ENCODE results near the gene MGAT3.

DNA sequence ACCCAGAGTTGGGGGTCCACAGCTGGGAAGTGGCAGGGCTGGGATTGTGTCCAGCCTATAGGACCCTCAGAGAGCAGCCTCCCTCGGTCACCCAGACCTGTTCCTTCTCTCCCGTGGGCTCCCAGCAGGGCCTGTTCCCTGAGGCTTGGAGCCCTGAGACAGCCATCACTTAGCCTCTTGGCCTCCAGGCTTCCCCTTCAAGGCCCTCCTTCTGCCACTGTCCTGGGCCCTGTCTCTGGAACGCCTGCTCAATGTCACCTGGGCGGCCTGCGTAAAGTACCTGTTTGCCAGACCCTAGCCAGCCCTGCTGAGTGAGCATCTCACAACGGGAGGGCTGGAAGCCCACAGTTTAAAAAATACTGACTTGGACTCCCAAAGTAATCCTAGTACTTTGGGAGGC lies 6.5 kb downstream of the MGAT3 start:
- no peak for TF ChIP-seq EZH2 (IDR thresholded peaks at IDR 0.05; ENCODE audit: low read depth, low read length, severe bottlenecking)
- no peak for TF ChIP-seq CTCF (IDR thresholded peaks at IDR 0.05; ENCODE audit: control extremely low read depth in 1 of 3, insufficient read depth in 1 of 3, low read depth in 1 of 3, low read length in 3 of 3)
- TF ChIP-seq CHD2 (IDR thresholded peaks at IDR 0.05; ENCODE audit: low read length): no peak
- no peak for TF ChIP-seq POLR2A (IDR thresholded peaks at IDR 0.05; ENCODE audit: control extremely low read depth in 1 of 2, low read depth in 2 of 2, low read length in 2 of 2)
- TF ChIP-seq JUND (IDR thresholded peaks at IDR 0.05; ENCODE audit: low read length): no peak
- no peak for TF ChIP-seq KDM5A (IDR thresholded peaks at IDR 0.05; ENCODE audit: low read length)
- TF ChIP-seq HDAC6 (IDR thresholded peaks at IDR 0.05; ENCODE audit: low read depth, low read length): no peak
- no peak for TF ChIP-seq PHF8 (conservative IDR thresholded peaks at IDR 0.05; ENCODE audit: low read depth, low read length)
- no peak for TF ChIP-seq YY1 (IDR thresholded peaks at IDR 0.05; ENCODE audit: low read depth, low read length)

Data from H1 (cell line).